Activated CD4-positive, alpha-beta T cell treated with anti-CD3 and anti-CD28 coated beads, Interleukin-2, Interleukin-6, amounts not matched to agents 100 ng/mL and 50 ng/mL, durations not matched to agents 16 hours and 8 hours (primary cell): ENCODE data around the gene BCL2.
A peak's percentile ranks its signal among the peaks of the same experiment; 100 is the strongest.

ENCODE experiments used
- DNase-seq: peaks from one replicate; pipeline ENCODE4 v3.0.0-alpha.2; 2020

Gene BCL2

GRCh38 chr18:63307551-63308200, 11.9 kb downstream of the BCL2 start:
- DNase-seq, result no peak

- no peak for DNase-seq
Measured at GRCh38 chr18:63306819-63307550, 12.6 kb downstream of the BCL2 start.

GRCh38 chr18:63306249-63306648, 13.3 kb downstream of the BCL2 start:
- no peak for DNase-seq

GRCh38 chr18:63303547-63303946, 16.0 kb downstream of the BCL2 start:
- DNase-seq, result no peak

GRCh38 chr18:63302636-63303405, 16.7 kb downstream of the BCL2 start:
- DNase-seq, result no peak

- no peak for DNase-seq
Measured at GRCh38 chr18:63302220-63302619, 17.3 kb downstream of the BCL2 start.

GRCh38 chr18:63301434-63301833, 18.1 kb downstream of the BCL2 start:
- DNase-seq, result peak; percentile 57

- peak; percentile 82 for DNase-seq
Measured at GRCh38 chr18:63299837-63300745, 19.5 kb downstream of the BCL2 start.

GRCh38 chr18:63298400-63299365, 20.9 kb downstream of the BCL2 start:
- DNase-seq, result peak; percentile 69

GRCh38 chr18:63297687-63298399, 21.7 kb downstream of the BCL2 start:
- DNase-seq, result no peak

- DNase-seq, result no peak
Measured at GRCh38 chr18:63293935-63294334, 25.6 kb downstream of the BCL2 start.

GRCh38 chr18:63292831-63293683, 26.5 kb downstream of the BCL2 start:
- DNase-seq, result peak; percentile 56

GRCh38 chr18:63291278-63291677, 28.3 kb downstream of the BCL2 start:
- DNase-seq, result no peak

GRCh38 chr18:63290821-63291200, 28.8 kb downstream of the BCL2 start:
- DNase-seq, result no peak

- no peak for DNase-seq
Measured at GRCh38 chr18:63290166-63290820, 29.3 kb downstream of the BCL2 start.

GRCh38 chr18:63288311-63288710, 31.3 kb downstream of the BCL2 start:
- DNase-seq, result no peak

GRCh38 chr18:63287691-63288220, 31.8 kb downstream of the BCL2 start:
- DNase-seq, result no peak

GRCh38 chr18:63286926-63287325, 32.6 kb downstream of the BCL2 start:
- DNase-seq, result no peak
